Gastrocnemius medialis (tissue), 4 donors: ENCODE measurements around the gene AKAP6.

Source experiments
- POLR2A ChIP-seq, 2 donors: fragments of 450-650 bp; IDR thresholded peaks; one replicate each; pipeline ENCODE4 v1.6.1; 2017; ENCODE audit warnings: antibody characterized with exemption in 2 of 2, mild to moderate bottlenecking in 2 of 2, moderate library complexity in 2 of 2
- TF ChIP-seq, protein P1 (sequence below), 5 experiments: fragments of 450-650 bp in 3 of 5; fragments of 200-600 bp in 2 of 5; sonication (generic) in 2 of 5; IDR thresholded peaks in 4 of 5; conservative IDR thresholded peaks in 1 of 5; 1 replicate in 4 of 5; 2 replicates in 1 of 5; pipeline ENCODE4 v1.5.1; 2016 to 2019; ENCODE audit warnings: antibody characterized with exemption in 5 of 5, mild to moderate bottlenecking in 3 of 5, moderate library complexity in 3 of 5

DNA sequence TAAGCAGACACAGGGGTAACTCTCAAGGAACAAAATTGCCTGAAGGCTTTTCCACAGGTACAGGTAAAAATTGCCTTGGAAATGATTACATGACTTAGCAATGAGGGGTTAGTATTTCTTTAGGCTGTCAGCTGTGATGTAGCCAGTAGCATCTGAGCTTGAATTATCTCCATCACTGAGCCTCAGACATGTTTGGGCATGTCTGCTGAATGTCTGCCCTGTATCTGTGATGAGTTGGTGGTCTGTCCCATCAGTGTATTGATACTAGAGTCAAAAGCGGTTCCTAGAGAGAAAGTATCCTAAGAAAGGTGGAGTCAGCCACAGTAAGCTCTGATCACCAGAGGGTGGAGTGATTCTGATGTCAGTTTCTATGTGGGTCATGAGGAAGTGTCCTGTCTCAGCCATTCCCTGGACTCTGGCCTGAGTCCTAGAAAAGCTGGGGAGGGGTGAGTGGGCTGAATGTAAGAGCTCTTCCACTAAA is 16.3 kb downstream of the AKAP6 start:
- TF ChIP-seq POLR2A (IDR thresholded peaks at IDR 0.05): no peak
- TF ChIP-seq, protein P1, sequence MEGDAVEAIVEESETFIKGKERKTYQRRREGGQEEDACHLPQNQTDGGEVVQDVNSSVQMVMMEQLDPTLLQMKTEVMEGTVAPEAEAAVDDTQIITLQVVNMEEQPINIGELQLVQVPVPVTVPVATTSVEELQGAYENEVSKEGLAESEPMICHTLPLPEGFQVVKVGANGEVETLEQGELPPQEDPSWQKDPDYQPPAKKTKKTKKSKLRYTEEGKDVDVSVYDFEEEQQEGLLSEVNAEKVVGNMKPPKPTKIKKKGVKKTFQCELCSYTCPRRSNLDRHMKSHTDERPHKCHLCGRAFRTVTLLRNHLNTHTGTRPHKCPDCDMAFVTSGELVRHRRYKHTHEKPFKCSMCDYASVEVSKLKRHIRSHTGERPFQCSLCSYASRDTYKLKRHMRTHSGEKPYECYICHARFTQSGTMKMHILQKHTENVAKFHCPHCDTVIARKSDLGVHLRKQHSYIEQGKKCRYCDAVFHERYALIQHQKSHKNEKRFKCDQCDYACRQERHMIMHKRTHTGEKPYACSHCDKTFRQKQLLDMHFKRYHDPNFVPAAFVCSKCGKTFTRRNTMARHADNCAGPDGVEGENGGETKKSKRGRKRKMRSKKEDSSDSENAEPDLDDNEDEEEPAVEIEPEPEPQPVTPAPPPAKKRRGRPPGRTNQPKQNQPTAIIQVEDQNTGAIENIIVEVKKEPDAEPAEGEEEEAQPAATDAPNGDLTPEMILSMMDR (IDR thresholded peaks at IDR 0.05 in 4 of 5, conservative IDR thresholded peaks at IDR 0.05 in 1 of 5): no peak
